ENCODE data around the gene CHST12.
"Not testable (repeated sequence)": the region's sequence is repeated elsewhere in the genome, so short reads cannot be mapped to it uniquely, and the experiment has no call there.

CHST12 gene

GRCh38 chr7:2405201-2405600 is 1.8 kb downstream of the CHST12 start:
- no peak for DNase-seq

- no peak for DNase-seq
Measured at GRCh38 chr7:2405601-2406345, 2.4 kb downstream of the CHST12 start.

- DNase-seq, result no peak
Measured at GRCh38 chr7:2409745-2410414, 6.5 kb downstream of the CHST12 start.

- DNase-seq, result no peak
Measured at GRCh38 chr7:2411049-2411448, 7.6 kb downstream of the CHST12 start.

- no peak for DNase-seq
Measured at GRCh38 chr7:2411815-2412586, 8.6 kb downstream of the CHST12 start.

- no peak for DNase-seq
Measured at GRCh38 chr7:2412587-2413201, 9.3 kb downstream of the CHST12 start.

GRCh38 chr7:2416063-2416462 is 12.7 kb downstream of the CHST12 start:
- no peak for DNase-seq

- no peak for DNase-seq
Measured at GRCh38 chr7:2416650-2417049, 13.2 kb downstream of the CHST12 start.

- not testable (repeated sequence) for DNase-seq
Measured at GRCh38 chr7:2417178-2417577, 13.8 kb downstream of the CHST12 start.

- DNase-seq, result no peak
Measured at GRCh38 chr7:2417981-2418481, 14.6 kb downstream of the CHST12 start.

GRCh38 chr7:2420216-2420933 is 17.0 kb downstream of the CHST12 start:
- DNase-seq, result no peak

- DNase-seq, result no peak
Measured at GRCh38 chr7:2421943-2422310, 18.5 kb downstream of the CHST12 start.

- no peak for DNase-seq
Measured at GRCh38 chr7:2425749-2426148, 22.3 kb downstream of the CHST12 start.

- DNase-seq, result no peak
Measured at GRCh38 chr7:2431260-2431867, 28.0 kb downstream of the CHST12 start.

GRCh38 chr7:2432910-2433712 is 29.7 kb downstream of the CHST12 start:
- DNase-seq, result no peak

GRCh38 chr7:2433713-2434550 is 30.5 kb downstream of the CHST12 start:
- no peak for DNase-seq

GRCh38 chr7:2435146-2435545 is 31.7 kb downstream of the CHST12 start:
- no peak for DNase-seq

GRCh38 chr7:2436341-2437104 is 33.1 kb downstream of the CHST12 start:
- no peak for DNase-seq

GRCh38 chr7:2437136-2437535 is 33.7 kb downstream of the CHST12 start:
- DNase-seq, result no peak

Measured in NCI-H2171 (cell line).